ENCODE measurements around the gene TMEM132D.

GRCh38 chr12:129635021-129635685 is 268.7 kb downstream of the TMEM132D start:
- TF ChIP-seq EZH2 (IDR thresholded peaks at IDR 0.05; ENCODE audit: insufficient read depth, low read length) (no peak), CTCF (IDR thresholded peaks at IDR 0.05; ENCODE audit: insufficient read depth, low read depth, low read length) (no peak)

Data from astrocyte (in vitro differentiated cells and primary cell).